NB4 (cell line): ENCODE data around the gene MGMT.

Experiments
- CTCF ChIP-seq: IDR thresholded peaks from one replicate; pipeline ENCODE4 v1.5.1; 2012; ENCODE audit warnings: low read depth, low read length
- MAX ChIP-seq: IDR thresholded peaks from 2 replicates; pipeline ENCODE4 v1.6.1; 2011; ENCODE audit warnings: low read depth, low read length
- MYC ChIP-seq: IDR thresholded peaks from 2 replicates; pipeline ENCODE4 v1.6.1; 2011; ENCODE audit warnings: low read depth, low read length
- POLR2A ChIP-seq: IDR thresholded peaks from 2 replicates; pipeline ENCODE4 v1.6.1; 2011; ENCODE audit warnings: mild to moderate bottlenecking; ENCODE audit not compliant: insufficient read length; ENCODE audit errors: extremely low read depth

DNA sequence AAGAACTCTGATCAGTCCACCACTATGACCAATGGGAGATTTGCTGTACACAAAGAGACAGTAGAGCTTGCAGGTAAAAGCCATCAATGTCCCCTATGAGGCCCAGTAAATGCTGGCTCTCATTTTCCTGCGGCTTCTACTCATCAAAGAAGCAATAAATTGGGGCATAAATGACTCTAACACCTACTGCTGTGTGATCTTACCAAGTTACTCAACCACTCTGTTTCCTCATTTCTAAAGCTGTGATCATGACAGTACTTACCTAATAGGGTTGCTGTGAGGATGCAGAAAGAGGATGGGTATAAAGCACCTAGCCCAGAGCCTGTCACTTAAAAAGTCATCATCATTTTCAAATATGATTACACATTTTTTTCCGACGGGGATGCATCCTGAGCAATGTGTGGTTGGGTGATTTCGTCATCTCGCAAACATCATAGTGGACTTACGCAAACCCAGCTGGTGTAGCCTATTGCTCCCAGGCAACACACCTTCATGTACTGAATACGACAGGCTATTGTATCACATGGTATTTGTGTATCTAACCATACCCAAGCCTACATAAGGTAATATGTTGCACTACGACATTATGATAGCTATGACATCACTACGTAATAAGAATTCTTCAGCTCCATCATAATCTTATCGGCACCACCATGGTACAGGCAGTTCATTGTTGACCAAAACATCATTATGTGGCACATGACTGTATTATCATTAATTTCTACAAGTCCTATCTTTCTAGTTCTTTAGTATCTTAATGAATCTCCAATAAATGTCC is 7.1 kb upstream of the MGMT start:
- TF ChIP-seq CTCF (no peak), POLR2A (no peak), MAX (no peak), MYC (no peak)
